Measurements from ENCODE around the gene SLC9B2.

SLC9B2 gene

GRCh38 chr4:103075894-103076746, 441 bp downstream of the SLC9B2 start:
- DNase-seq, result peak; percentile 86

- DNase-seq, result no peak
These were observed 1.1 kb downstream of the SLC9B2 start for GRCh38 chr4:103075435-103075893.

GRCh38 chr4:103074744-103075434, 1.7 kb downstream of the SLC9B2 start:
- no peak for DNase-seq

GRCh38 chr4:103073792-103074438, 2.6 kb downstream of the SLC9B2 start:
- DNase-seq, result no peak

- no peak for DNase-seq
These were observed 8.6 kb downstream of the SLC9B2 start for GRCh38 chr4:103067841-103068547.

GRCh38 chr4:103060453-103061148, 16.0 kb downstream of the SLC9B2 start:
- no peak for DNase-seq

GRCh38 chr4:103054030-103054429, 22.5 kb downstream of the SLC9B2 start:
- DNase-seq, result no peak

GRCh38 chr4:103052779-103053178, 23.8 kb downstream of the SLC9B2 start:
- no peak for DNase-seq

- DNase-seq, result no peak
These were observed 24.4 kb downstream of the SLC9B2 start for GRCh38 chr4:103052145-103052544.

- no peak for DNase-seq
These were observed 25.7 kb downstream of the SLC9B2 start for GRCh38 chr4:103050736-103051436.

GRCh38 chr4:103046416-103047290, 29.9 kb downstream of the SLC9B2 start:
- no peak for DNase-seq

GRCh38 chr4:103044183-103044582, 32.4 kb downstream of the SLC9B2 start:
- no peak for DNase-seq

GRCh38 chr4:103036169-103036568, 40.4 kb downstream of the SLC9B2 start:
- DNase-seq, result no peak

GRCh38 chr4:103032574-103032973, 44.0 kb downstream of the SLC9B2 start:
- DNase-seq, result no peak

- DNase-seq, result no peak
These were observed 45.8 kb downstream of the SLC9B2 start for GRCh38 chr4:103030791-103031190.

- DNase-seq, result no peak
These were observed 47.3 kb downstream of the SLC9B2 start for GRCh38 chr4:103029300-103029699.

GRCh38 chr4:103026868-103027267, 49.7 kb downstream of the SLC9B2 start:
- no peak for DNase-seq

GRCh38 chr4:103024996-103025395, 51.6 kb downstream of the SLC9B2 start:
- no peak for DNase-seq

- DNase-seq, result no peak
These were observed 55.4 kb downstream of the SLC9B2 start for GRCh38 chr4:103021120-103021519.

- peak; percentile 97 for DNase-seq
These were observed 57.0 kb downstream of the SLC9B2 start, which contains the start of gene SLC9B1 for GRCh38 chr4:103019308-103020124. Gene SLC9B1, minus strand, starts transcription at chr4:103019705. Its CDS starts 27,994 bp downstream, at chr4:102991711.

Data from femur (tissue), 1 donor.